Endothelial cell (in vitro differentiated cells): ENCODE results near the gene PRKCH. TPM values are rescaled to one million over a fixed set of nuclear protein-coding genes. Genes with fewer than 3 reads are reported as not detected.

ENCODE experiments used
- DNase-seq: peaks from one replicate; pipeline ENCODE4 v3.0.0; 2021; ENCODE audit warnings: low spot score
- H3K27ac Mint-ChIP-seq: one replicate; pipeline ENCODE4 v1.8.0; 2021; ENCODE audit warnings: mixed read lengths, inconsistent platforms; ENCODE audit not compliant: unreplicated experiment
- H3K27me3 Mint-ChIP-seq: one replicate; pipeline ENCODE4 v1.8.0; 2021; ENCODE audit warnings: mild to moderate bottlenecking, moderate library complexity, mixed read lengths, inconsistent platforms; ENCODE audit not compliant: unreplicated experiment
- H3K36me3 Mint-ChIP-seq: one replicate; pipeline ENCODE4 v1.8.0; 2021; ENCODE audit warnings: mild to moderate bottlenecking, low read depth, mixed read lengths, inconsistent platforms; ENCODE audit not compliant: unreplicated experiment
- H3K4me1 Mint-ChIP-seq: one replicate; pipeline ENCODE4 v1.8.0; 2021; ENCODE audit warnings: mild to moderate bottlenecking, mixed read lengths, inconsistent platforms; ENCODE audit not compliant: unreplicated experiment
- H3K4me3 Mint-ChIP-seq: one replicate; pipeline ENCODE4 v1.8.0; 2021; ENCODE audit warnings: mild to moderate bottlenecking, mixed read lengths, inconsistent platforms; ENCODE audit not compliant: unreplicated experiment
- H3K9me3 Mint-ChIP-seq: one replicate; pipeline ENCODE4 v1.8.0; 2021; ENCODE audit warnings: mixed read lengths, inconsistent platforms; ENCODE audit not compliant: unreplicated experiment
- total RNA-seq: library from RNA; stranded (reverse); fragmentation: NEBNext Ultra II Directional; extraction: Animal tissue kit (Norgen Biotek cat#: 25700); gene quantifications from one replicate; pipeline ENCODE4 v1.2.1, GENCODE V29; 2021; ENCODE audit not compliant: unreplicated experiment
- TF ChIP-seq, protein P1 (sequence below): fragments of 200-600 bp; sonication (generic); IDR thresholded peaks from one replicate; pipeline ENCODE4 v1.5.0; 2021; ENCODE audit warnings: antibody characterized with exemption; ENCODE audit not compliant: unreplicated experiment

PRKCH gene
- total RNA-seq, 1 donor from 2014 or later = 42.5 TPM

DNA sequence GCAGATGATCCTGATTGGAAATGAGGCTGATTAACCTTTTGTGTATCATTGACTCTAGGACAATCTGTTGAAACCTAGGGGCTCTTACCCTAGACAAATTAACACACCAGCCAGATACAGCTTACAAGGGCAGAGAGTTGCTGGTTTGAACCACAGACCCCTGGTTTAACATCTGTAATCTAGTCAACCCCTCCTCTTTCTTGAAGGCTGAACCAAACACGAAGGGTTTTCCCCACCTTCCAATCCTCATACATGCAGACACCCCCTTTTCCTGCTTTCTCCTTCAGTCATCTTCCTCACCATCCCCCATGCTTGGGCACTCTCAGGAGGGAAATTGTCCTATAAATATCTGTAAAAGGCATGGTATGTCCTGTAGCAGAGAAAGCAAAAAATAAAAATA is 247.9 kb downstream of the PRKCH start:
- Mint-ChIP-seq H3K4me1 (peaks cover 32% of the 10 kb centered on the region), H3K9me3 (no peaks in the 10 kb centered on the region), H3K27me3 (peaks cover 8% of the 10 kb centered on the region), H3K36me3 (peaks cover 5% of the 10 kb centered on the region), H3K4me3 (no peak overlapping the region), H3K27ac (peak overlapping the region; percentile 27)
- DNase-seq = no peak
- TF ChIP-seq, protein P1, sequence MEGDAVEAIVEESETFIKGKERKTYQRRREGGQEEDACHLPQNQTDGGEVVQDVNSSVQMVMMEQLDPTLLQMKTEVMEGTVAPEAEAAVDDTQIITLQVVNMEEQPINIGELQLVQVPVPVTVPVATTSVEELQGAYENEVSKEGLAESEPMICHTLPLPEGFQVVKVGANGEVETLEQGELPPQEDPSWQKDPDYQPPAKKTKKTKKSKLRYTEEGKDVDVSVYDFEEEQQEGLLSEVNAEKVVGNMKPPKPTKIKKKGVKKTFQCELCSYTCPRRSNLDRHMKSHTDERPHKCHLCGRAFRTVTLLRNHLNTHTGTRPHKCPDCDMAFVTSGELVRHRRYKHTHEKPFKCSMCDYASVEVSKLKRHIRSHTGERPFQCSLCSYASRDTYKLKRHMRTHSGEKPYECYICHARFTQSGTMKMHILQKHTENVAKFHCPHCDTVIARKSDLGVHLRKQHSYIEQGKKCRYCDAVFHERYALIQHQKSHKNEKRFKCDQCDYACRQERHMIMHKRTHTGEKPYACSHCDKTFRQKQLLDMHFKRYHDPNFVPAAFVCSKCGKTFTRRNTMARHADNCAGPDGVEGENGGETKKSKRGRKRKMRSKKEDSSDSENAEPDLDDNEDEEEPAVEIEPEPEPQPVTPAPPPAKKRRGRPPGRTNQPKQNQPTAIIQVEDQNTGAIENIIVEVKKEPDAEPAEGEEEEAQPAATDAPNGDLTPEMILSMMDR = no peak

DNA sequence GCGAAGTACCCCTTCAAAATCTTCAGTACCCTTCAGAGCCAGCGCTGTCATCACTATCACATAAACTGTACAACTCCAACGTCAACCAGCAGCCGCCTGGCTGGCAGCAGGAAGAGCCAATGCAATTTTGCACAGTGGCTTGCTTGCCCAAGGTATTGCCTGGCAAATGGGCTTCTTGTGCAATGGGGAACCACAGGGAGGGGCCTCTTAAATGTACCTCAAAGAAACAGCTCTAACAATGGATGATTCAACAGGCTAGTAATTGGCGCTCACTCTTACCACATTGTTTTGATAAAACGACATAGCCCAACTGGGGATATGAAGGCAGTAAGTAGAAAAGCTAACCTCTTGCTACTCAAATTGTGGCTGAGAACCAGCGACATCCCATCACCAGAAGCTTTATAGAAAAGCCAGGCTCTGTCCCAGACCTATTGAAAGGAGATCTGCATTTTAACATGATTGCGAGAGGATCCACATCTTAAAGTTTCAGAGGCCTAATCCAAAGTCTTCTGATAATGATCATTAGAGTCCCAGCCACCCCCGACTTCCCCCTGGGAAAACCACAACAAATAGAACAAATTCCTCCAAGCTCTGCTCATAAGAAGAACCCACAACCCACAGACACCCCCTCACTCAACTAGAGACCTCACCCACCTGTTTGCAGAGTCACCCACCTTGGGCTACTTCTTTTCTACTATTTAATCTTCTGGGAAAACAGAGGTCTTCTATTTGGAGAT is 248.6 kb downstream of the PRKCH start:
- TF ChIP-seq, protein P1 = no peak
- H3K27me3 Mint-ChIP-seq = peaks cover 6% of the 10 kb centered on the region
- no peaks in the 10 kb centered on the region for H3K9me3 Mint-ChIP-seq
- peaks cover 5% of the 10 kb centered on the region for H3K36me3 Mint-ChIP-seq
- H3K27ac Mint-ChIP-seq = no peak overlapping the region
- no peak overlapping the region for H3K4me3 Mint-ChIP-seq
- DNase-seq = no peak
- peaks cover 30% of the 10 kb centered on the region for H3K4me1 Mint-ChIP-seq

DNA sequence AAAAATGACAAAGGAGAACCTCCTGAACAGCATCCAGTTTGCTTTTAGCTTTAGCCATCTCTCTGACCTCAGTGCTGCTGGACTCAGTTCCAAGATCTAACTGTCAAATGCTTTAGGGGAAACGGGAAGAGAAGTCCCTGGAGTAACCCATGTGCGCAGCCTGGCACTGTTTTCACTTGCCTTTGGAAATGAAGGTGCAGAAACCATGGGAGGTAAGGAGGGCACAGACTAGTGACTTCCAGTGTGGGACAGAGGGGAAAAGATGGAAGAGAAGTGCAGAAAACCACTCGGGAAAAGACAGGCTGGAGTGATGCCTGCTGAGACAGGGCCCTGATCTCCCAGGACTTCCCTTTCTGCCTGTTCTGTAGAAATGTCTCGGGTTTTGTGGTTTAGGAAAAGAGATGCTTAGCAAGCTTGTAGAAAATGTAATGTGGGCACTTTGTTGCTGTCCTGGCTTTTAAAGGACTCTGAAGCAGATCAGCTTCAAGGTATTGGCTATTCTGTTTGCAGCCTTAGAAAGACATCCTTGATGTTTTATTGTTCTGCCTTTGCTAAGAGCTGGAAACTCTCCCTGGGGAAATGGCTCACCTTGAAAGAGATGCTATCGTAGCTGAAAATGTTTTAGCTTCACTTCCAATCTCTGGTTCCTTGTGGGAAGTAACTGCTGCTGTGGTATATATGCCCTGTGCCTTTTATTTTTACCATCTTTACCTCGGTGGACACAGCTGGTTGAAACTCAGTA is 249.3 kb downstream of the PRKCH start:
- H3K27ac Mint-ChIP-seq = no peak overlapping the region
- no peaks in the 10 kb centered on the region for H3K9me3 Mint-ChIP-seq
- peaks cover 5% of the 10 kb centered on the region for H3K36me3 Mint-ChIP-seq
- no peak overlapping the region for H3K4me3 Mint-ChIP-seq
- peaks cover 6% of the 10 kb centered on the region for H3K27me3 Mint-ChIP-seq
- TF ChIP-seq, protein P1 = no peak
- peaks cover 30% of the 10 kb centered on the region for H3K4me1 Mint-ChIP-seq
- DNase-seq = no peak

DNA sequence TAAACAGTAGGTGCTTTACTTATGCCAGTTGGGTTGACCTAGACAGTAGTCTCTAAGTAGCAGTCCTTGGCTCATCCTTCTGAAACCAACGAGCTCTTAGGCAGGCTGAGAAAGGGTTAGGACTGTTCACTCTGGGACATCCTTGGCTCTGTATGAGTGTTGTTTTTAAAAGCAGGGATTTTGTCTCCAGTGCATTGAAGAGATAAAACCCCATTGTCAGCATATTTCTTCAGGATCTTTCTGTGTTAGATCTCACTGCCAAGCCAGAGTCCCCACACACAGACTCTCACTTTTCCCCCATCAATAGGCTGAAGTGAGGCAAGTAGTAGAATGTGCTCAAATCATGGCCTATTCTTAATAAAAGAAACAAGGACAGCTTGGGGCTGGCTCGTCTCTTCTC is 250.5 kb downstream of the PRKCH start:
- peaks cover 30% of the 10 kb centered on the region for H3K4me1 Mint-ChIP-seq
- DNase-seq = no peak

More for the DNA sequence above, 250.5 kb downstream of the PRKCH start:
- Mint-ChIP-seq H3K36me3 (peaks cover 5% of the 10 kb centered on the region), H3K4me3 (no peak overlapping the region), H3K27ac (no peak overlapping the region), H3K9me3 (no peaks in the 10 kb centered on the region), H3K27me3 (peaks cover 6% of the 10 kb centered on the region)
- TF ChIP-seq, protein P1 = no peak
